Activated CD4-positive, alpha-beta T cell treated with anti-CD3 and anti-CD28 coated beads for 1 hour (primary cell): Measurements from ENCODE around the gene MGAT3.

ENCODE experiments used
- DNase-seq: peaks from one replicate; pipeline ENCODE4 v3.0.0-alpha.2; 2020

MGAT3 gene

DNA sequence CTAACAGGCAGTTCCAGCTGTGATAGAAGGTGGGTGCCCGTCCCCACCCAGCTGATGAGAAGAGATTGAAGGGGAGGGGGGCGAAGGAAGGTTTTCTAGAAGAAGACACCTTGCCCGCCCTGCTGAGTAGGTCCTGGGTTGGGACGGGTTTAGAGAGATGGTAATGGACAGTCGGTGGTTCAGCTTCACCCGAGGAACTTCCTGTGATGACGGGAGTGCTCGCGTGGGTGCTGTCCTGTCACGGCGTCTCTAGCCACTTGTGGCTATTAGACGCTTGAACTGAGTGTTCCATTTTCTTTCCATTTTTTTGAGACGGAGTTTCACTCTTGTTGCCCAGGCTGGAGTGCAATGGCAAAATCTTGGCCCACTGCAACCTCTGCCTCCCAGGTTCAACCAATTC is 27.6 kb upstream of the MGAT3 start:
- DNase-seq = no peak

DNA sequence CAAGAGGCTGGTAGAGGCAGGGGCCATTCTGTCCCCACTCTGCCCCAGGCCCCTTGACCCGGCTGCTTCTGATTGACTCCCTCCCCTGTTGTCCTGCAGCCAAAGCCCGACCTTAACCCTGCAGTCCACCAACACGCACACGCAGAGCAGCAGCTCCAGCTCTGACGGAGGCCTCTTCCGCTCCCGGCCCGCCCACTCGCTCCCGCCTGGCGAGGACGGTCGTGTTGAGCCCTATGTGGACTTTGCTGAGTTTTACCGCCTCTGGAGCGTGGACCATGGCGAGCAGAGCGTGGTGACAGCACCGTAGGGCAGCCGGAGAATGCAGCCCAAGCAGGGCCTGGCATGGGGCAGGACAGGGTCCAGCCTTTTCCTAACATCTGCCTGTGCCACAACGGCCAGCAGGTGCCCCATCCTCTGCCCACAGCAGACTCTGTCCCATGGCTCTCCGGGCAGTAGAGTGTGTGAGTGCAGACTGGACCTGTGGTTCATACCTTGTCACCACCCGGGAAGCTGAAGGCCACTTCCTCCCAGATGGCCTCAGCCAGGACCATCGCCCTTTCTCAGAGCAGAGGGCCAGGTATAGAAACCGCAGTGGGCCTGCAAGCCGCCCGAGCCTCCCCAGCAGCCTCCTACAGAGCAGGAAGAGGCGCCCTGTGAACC is 26.8 kb upstream of the MGAT3 start:
- DNase-seq = no peak

DNA sequence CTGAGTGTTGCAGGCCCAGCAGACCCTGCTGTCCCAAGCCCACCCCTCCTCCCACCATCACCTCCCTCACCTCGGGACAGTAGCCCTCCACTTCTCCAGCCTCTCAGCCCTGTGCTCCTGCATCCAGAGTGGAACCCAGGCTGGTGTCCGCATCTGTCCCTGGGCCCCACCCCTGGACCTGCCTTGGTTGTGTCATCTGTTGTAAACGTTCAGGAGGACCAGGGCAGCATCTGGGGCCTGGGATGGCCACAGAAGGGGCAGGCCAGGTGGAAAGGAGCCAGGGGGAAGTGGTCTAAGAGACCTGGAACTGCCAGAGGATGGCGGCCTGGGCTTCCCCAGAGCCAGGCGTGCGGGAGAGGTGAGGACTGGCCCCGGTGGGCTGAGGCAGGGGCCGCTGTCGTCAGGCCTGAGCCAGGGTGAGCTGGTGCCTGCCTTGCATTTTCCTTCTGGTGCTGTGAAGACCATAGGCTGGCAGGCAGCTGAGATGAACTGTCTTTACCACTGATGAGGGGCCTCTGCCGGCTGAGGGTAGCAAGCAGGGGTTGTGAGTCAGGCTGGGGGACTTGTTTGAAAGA is 26.1 kb upstream of the MGAT3 start:
- DNase-seq = no peak

DNA sequence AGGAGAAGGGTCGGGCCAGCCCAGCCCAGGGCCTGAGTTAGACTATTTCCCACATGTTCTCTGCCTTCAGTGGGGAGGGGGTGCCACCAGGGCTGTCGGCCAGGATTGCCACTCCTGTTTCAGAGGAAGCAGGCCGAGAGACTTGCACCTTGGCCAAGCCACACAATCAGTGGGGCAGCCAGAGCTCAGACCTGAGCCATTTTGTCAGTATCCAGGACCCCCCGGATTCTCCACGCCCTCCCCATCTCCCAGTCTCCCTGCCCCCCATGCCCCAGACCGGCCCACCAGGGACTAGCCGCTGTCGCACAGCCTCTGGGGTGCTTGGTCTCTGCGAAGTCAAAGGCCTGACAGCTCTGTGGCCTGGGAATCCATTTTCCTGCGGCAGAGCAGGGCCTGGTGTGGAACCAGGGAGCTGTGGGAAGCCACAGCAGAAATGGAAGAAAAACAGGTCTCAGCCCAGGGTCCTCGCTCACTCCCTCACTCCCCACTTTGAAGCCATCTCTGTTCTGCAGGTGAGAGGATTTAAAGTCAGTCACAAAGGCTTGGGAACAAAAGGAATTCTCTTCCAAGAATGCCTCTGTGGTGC is 25.5 kb upstream of the MGAT3 start:
- no peak for DNase-seq

DNA sequence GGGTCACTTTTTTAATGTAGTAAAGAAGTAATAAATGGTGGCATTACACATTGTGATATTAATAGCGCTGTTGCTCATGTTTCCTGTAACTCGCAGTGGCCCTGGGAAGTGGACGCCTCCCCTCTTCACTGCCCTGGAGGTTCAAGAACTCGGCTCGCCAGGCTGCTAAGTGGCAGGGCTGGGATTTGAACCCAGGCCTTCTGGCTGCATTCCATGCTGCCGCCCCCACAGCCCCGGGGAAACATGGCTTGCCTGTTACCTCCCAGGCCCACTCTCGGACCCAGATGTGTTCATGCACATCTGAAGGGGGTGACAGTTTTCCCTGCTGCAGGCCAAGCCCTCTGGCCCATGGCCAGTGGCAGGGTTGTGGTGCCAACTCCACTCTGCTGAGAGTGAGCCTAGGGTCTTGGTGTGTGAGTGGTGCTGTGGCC is 25.0 kb upstream of the MGAT3 start:
- no peak for DNase-seq

DNA sequence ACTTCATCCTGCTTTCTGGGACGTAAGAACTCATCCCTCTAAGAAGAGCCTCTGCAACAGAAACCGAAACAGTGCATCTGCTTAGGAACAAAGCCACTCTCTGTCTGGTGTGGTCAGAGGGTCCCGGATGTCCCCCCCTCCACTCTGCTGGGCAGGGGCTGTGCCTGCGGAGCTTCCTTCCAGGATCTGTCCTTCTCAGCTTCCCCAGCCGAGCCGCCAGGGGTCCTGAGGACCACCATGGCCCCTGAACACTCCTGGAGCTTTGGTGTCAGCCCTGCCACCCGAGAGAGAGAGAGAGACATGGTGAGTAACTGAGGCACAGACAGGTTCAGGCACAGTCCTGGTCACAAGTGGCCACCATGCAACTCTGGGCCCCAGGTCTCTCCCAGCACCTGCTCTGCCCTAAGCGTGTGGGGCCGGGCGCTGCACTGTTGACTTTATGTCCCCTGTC is 24.4 kb upstream of the MGAT3 start:
- DNase-seq = no peak

DNA sequence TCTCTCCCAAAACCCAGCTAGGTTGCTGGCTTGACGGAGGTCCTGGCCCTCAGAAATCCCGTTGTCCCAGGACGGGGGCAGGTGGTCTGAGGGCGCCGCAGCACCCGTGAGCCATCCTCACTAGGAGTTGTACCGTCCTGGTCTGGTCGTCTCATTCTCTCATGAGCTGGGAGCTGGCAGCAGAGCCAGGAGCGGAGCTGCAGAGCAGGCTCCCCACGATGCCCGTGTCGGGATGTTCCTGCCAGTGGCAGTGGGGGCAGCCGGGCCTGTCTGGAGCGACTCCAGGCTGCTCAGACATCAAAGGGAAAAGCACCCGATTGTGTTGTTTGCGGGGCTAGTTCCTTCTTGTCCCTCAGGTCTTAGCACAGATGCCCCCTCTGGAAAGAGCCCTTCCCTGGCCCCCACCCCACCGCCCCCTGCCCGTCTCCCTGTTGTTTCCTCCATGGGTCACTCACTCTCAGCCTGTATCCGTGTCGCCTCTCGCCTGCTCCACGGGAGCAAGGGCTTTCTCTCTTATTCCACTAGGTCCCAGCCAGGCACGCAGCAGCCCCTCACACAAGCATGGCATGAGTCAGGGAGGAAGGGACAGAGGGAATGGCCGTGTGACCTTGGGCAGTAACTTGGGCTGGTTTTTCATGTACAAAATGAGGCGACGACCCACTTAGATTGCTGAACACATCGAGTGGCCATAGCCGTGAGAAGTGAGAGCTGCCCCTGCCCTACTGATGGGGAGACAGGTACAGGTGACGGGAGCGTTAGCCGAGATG is 23.2 kb upstream of the MGAT3 start:
- DNase-seq = no peak

DNA sequence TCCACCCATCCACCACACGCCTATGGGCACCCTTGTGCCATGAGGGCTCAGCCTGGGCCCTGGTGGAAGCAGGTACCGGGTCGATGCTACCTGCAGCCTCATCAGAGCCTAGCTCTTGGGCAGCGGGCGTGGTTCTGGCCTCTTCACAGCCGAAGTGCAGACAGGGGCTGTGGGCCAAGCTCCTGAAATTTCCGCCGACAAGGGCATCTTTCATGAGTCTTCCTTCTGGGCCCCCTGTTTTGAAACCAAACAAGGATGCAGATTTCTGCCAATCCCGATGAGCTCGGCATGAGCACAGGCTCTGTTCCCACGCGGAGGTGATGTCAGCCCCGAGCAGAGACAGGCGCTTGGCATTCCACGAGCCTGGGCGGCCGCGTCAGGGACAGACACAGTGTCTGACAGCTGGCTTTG is 22.6 kb upstream of the MGAT3 start:
- DNase-seq = no peak

DNA sequence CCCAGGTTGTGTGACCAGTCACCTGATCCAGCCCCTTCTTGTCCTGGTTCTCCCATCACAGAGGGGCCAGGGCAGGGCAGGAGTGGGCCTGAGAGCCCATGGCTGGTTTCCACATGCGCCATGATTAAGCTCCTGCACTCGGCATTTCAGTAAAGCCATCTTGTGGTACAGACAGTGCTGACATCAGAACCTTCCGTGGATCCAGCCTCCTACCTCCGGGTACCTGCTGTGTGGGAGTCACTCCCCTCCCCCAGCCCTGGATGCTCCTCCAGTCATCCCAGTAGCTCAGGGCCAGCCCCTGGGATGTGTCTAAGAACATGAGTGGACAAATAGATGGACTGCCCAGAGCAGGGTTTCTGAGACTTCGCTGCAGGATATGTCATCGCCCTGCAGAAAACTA is 22.1 kb upstream of the MGAT3 start:
- no peak for DNase-seq

DNA sequence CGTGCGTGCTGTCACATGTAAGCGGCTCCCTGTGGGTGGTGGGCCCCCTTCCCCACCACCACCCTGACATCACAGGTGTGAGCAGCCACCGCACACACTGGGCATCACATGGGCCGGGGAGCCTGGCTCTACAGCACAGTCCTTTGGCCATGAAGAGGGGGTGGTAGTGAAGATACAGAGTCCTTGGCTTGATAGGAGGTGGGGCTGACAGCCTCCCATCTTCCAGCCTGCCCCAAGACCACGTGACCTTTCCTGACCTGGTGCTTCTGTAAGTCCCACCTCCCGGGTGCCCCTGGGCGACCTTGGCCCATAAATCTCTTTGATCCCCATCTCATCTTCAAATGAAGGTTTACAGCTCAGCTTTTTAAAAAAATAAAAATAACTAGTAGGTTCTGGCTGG is 21.2 kb upstream of the MGAT3 start:
- DNase-seq = no peak

DNA sequence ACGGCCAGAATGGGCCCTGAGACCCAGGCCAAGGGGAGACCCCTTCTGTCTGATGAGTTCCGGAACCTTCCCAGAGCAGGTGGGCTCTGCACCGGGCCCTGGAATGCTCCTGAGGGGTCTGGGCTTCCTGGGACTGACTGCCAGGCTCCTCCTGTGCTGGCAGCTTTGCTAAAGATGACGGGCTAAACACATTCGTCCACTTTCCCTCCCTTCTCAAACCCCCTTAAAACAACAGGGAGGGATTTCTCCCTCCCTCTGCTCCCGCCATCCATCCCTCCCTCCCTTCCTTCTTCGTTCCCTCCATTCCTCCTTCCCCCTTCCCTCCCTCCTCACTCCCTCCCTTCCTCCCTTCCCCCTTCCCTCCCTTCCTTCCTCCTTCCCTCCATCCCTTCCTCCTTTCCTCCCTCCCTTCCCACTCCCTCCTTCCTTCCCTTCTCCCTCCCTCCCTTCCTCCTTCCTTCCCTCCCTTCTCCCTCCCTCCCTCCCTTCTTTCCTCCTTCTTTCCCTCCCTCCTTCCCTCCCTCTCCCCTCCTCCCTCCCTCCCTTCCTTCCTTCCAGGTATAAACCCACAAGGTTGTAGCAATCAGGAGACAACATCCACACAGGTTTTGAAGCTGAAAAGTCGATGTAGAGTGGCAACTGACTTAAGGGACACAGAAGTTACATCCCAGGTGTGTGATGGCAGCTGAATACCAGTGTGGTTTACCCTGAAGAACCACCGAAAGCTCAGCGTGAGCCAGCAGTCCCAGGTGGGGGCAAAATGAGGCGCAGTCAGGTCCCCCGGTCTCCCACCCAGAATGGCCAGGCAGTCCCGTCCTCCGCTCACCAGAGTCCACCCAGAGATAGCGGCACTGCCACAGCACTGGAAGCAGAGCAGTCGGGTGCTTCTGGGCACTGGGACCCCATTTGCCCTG is 18.8 kb upstream of the MGAT3 start:
- no peak for DNase-seq

DNA sequence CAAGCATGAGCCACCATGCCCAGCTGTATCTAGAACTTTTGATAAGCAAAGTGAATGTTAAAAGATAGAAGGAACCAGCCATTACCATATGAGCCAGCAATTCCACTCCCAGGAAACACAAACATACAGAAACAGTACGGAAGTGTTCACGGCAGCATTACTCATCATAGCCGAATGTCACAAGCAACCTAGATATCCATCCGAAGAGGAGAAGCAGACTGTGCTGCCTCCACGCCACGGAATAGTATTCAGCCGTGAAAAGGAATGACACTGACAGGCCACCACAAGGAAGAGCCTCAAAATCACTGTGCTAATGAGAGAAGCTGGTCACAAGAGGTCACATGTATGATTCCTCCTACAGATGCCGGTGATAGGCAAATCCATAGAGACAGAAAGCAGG is 17.6 kb upstream of the MGAT3 start:
- DNase-seq = no peak

DNA sequence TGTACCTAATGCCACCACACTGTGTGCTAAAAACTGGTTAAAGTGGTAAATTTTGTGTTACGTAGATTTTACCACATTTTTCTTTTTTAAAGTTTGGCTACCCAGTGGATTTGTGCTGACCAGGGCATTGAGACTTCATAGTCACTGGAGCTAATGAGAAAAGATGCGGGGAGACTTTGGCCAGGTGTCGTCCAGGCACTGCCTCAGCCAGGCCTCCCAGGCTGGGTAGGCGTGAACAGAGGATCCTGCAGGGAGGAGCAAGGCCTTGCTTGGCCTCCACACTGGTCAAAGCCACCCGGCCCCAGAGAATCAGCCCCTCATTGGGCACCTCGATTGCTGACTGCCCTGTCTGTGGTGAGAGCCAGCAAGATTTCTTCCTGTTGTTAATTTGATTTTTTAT is 13.4 kb upstream of the MGAT3 start:
- DNase-seq = no peak

DNA sequence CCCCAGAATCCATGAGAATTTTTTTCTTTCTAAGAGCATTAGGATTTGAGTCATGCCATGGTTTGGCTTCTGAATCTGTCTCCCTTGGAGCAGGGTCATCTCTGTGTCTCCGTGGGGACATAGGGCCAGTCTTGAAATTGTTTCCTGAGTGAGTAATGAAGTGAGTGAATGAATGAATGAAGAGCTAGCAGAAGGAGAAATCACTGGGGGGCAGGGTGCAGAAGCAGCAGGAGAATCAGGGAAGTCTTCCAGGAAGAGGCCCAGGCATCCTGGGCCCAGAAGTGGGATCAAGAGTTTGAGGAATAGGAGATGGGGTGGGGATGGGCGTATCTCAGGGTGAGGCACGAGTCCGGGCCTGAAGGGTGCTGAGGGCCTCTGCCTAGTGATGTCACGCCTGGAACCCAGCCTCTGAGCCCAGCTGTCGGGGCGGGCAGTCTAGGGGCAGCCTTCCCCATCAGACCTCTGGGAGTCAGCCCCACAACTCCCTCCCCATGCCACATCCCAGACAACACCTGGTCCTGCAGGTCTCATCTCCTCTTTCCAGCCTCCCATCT is 12.5 kb upstream of the MGAT3 start:
- DNase-seq = no peak

DNA sequence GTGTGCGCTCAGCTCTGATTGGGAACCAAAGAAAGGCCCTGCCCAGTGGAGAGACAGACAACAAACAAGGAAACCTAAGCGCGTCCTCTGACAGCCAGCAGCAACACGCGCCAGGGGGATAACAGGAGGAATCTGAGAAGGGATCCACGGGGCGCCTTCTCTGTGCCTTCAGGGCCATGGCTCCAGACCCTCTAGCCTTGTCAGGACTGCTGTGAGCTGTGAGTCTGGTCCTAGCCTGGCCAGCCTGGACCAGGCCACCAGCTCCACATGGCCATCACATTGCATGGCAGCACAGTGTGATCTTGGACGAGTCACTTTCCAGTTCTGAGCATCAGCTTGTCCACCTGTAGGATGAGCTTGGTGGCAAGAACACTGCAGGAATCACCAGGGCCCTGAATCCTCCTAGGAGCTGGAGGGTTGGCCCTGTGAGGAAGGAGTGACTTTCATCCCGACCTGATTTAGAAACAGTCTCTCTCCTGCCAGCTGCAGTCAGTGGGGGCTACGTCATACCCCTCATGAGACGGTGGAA is 11.8 kb upstream of the MGAT3 start:
- no peak for DNase-seq

DNA sequence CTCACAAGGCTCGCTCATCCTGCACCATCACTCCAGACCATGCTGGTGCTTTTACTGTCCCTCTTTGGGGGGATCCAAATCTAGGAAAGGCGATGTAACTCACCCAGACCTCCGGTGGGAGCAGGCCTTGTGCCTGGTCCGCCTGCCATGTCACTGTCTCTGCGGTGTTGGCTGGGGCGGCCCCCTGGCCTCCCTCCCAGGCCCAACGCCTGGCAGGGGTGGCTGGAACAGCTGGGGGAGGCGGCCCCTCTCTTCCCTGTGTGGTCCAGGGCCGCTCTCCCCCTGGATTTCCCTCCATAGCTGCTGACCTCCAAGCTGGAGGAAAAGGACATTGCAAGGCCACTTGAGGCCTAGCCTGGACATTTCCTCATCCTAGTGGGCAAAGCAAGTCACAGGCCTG is 11.1 kb upstream of the MGAT3 start:
- no peak for DNase-seq

DNA sequence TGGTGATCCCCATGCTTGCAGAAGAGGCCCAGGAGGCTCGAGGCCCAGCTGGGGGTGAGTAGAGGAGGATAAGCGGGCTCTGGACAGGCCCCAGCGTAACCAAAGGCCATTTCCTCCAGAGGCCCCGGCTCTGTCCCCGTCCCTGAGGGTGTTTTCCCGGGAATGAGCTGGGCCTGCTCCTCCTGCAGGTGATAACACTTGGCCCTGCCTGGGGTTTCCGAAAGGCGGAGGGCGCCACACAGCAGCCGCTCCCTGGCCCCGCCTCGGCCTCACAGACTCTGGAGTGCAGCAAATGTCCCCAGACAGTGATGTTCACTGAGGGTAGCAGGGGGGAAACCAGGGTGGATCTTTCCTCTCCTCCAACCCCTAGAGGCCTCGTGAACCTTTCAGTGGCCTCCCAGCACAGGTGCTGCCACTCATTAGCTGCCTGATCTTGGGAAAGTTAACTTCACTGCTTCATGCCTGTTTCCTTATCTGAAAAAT is 10.5 kb upstream of the MGAT3 start:
- no peak for DNase-seq

DNA sequence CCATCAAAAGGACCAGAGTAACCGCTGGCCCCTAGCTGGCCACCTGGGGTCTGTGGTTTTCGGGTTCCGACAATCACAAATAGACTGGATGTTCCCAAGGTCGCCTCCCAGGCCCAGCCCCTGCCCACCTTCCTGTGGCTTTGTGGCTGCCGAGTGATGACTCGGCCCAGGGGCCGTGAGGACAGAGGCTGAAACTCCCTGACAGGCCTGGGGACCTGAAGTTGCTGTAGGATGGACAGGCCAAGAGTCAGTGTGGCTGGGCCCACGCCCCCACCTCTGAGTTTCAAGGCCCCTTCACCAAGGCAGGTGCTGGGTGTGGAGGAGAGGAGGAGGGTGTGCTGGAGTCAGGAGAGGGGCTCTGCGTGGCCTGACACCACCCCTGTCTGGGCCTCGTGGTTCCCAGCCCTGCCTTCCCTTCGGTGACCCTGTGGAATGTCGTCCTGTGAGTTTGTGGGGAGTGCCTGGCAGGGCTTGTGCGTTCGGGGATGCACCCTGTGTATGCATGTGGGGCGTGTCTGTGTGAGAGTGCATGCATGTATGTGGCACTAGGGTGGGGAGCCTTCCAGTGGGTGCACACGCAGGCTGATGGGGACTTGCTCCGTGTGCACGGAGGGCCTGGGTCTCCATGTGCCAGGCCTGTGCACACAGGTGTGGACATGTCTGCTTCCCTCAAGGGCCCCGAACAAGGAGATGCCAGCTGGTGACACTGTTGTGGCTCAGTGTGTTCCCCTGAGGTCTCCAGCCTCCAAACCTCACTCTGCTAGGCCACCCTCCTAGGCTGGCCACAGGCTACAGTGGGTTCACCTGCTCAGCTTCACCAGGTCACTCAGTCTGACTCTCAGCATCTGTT is 8.4 kb upstream of the MGAT3 start:
- no peak for DNase-seq

DNA sequence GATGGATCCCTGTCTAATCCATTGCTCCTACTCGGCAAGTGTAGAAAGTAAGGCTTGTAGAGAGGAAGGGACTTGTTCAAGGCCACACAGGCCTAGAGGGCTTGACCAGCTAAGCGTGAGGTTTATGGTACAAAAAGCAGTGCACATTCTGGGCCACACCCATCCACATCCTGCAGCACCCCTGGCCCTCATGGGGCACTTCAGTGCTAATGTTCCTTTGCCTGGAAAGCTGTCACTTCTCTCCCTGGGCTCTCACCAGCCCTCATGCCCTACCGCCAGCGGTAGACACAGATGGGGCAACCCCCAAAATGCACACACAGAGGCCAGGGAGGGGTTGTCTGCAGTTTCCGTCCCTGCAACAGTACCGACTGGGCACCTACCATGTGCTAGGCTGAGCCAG is 7.1 kb upstream of the MGAT3 start:
- no peak for DNase-seq

DNA sequence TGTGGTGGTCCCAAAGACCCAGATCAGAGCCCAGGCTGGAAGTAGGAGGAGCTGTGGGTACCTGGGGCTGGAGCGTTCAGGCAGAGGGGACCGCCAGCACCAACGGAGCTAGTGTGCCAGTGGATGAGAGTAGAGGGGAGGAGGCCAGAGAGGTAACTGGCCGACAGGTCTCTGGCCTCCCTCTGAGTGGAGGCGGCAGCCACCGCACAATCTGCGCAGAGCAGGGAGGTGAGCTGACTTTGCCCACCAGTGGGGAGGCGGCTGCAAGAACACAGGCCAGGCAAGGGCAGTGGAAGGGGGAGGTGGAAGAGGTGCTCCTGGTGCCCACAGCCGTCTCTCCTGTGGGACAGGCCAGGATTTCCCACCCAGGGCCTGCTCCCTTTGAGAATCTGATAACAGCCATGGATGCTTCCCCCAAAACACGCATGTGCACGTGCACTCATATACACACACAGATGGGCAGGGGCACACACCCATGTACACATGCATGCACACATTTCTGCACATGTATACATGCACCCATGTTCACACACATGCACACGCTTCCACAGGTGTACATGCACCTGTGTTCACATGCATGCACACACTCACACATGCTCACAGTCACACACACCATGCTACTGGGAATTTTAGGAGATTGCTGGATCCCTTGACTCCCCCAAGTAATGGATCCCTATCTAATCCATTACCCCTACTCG is 6.4 kb upstream of the MGAT3 start:
- DNase-seq = no peak

DNA sequence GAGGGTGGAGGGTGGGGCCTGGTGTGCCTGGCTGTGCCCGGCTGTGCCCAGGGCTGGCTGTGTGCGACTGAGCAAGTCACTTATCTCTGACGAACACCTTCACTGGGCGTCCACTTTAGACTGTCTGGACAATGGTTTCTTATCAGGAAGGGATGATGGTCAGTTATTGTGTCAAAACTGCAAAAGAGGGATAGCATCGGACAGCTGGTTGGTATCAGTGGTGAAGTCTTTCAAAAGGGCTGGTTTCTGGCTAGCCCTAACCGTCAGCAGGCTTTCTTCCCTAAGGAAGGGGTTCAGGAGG is 4.1 kb upstream of the MGAT3 start:
- DNase-seq = no peak
